HCT116 (cell line): Measurements from ENCODE around the gene ARSG. TPM values are rescaled to one million over a fixed set of nuclear protein-coding genes. Genes with fewer than 3 reads are reported as not detected.
A peak's percentile ranks its signal among the peaks of the same experiment; 100 is the strongest.

Experiments used
- ATAC-seq: fragments of 200-7000 bp; cut with Tn5 transposase; 2 replicates; pipeline ENCODE4 v1.9.1; 2020; ENCODE audit warnings: mild to moderate bottlenecking, moderate library complexity
- BruUV-seq: library from RNA; stranded (reverse); fragments of 400-500 nt; replicated peaks from 2 replicates; lab custom pipeline; 2021; lab: Mats Ljungman, UMichigan
- CTCF ChIA-PET: fragments of 300-600 bp; sonication (Branson Sonifier 250); formaldehyde crosslinking; loops from one replicate; lab custom pipeline; 2021; ENCODE audit warnings: antibody characterized with exemption; lab: Charles Lee
- POLR2A ChIA-PET: fragments of 300-600, 350-600 bp; sonication (Branson Sonifier 250); formaldehyde crosslinking; loops from one replicate; lab custom pipeline; 2021; ENCODE audit warnings: antibody characterized with exemption; lab: Charles Lee
- RAD21 ChIA-PET, 2 experiments: fragments of 300-600 bp; sonication (Branson Sonifier 250); formaldehyde crosslinking; loops; one replicate each; lab custom pipeline; 2023; ENCODE audit warnings: low total read pairs in 2 of 2; ENCODE audit not compliant: uncharacterized antibody in 2 of 2, unreplicated experiment in 2 of 2, low non-redundant PET in 1 of 2; lab: Charles Lee
- DNase-seq: peaks from one replicate; pipeline ENCODE4 v3.0.0-alpha.2; 2010; ENCODE audit warnings: low read depth, low spot score
- H2AFZ ChIP-seq: fragments of 200-600 bp; shearing (Covaris generic), sonication (generic); 2 replicates; pipeline ENCODE4 v1.6.1; 2017; ENCODE audit warnings: low read depth, mixed run types, mixed read lengths, antibody characterized with exemption, low read length; ENCODE audit not compliant: poor library complexity, severe bottlenecking
- H3K27ac ChIP-seq: 2 replicates; pipeline ENCODE4 v1.5.1; 2012; ENCODE audit warnings: low read depth, low read length
- H3K27me3 ChIP-seq: fragments of 200-600 bp; sonication (generic); 2 replicates; pipeline ENCODE4 v1.6.1; 2016; ENCODE audit warnings: mixed run types, low read length, mixed read lengths; ENCODE audit not compliant: insufficient read depth
- H3K36me3 ChIP-seq, 2 experiments: fragments of 200-500 bp in 1 of 2; fragments of 200-600 bp in 1 of 2; sonication (Bioruptor generic) in 1 of 2; sonication (generic) in 1 of 2; 2 replicates each; pipeline versions ENCODE4 v1.5.1 to v1.6.1; 2014 to 2016; ENCODE audit warnings: low read length in 2 of 2, inconsistent platforms in 1 of 2, mixed read lengths in 1 of 2, mixed run types in 1 of 2; ENCODE audit not compliant: insufficient read depth in 2 of 2, control insufficient read depth in 1 of 2
- H3K4me1 ChIP-seq, 2 experiments: fragments of 200-600 bp in 1 of 2; sonication (generic) in 1 of 2; 2 replicates each; pipeline versions ENCODE4 v1.5.1 to v1.6.1; 2012 to 2017; ENCODE audit warnings: low read length in 2 of 2, inconsistent platforms in 1 of 2, mild to moderate bottlenecking in 1 of 2, mixed read lengths in 1 of 2, mixed run types in 1 of 2, moderate library complexity in 1 of 2; ENCODE audit not compliant: insufficient read depth in 2 of 2, control insufficient read depth in 1 of 2
- H3K4me2 ChIP-seq: fragments of 200-600 bp; sonication (generic); 2 replicates; pipeline ENCODE4 v1.6.1; 2017; ENCODE audit warnings: mixed run types, low read length, mixed read lengths
- H3K4me3 ChIP-seq, 2 experiments: fragments of 200-600 bp in 1 of 2; sonication (generic) in 1 of 2; replicated peaks in 1 of 2; 2 replicates each; pipeline ENCODE4 v1.5.1; 2011 to 2016; ENCODE audit warnings: low read length in 2 of 2, control low read depth in 1 of 2, low read depth in 1 of 2, mild to moderate bottlenecking in 1 of 2, mixed read lengths in 1 of 2, mixed run types in 1 of 2
- H3K79me2 ChIP-seq: fragments of 200-600 bp; sonication (generic); 2 replicates; pipeline ENCODE4 v1.6.1; 2017; ENCODE audit warnings: mild to moderate bottlenecking, mixed run types, low read length, moderate library complexity, mixed read lengths; ENCODE audit not compliant: insufficient read depth
- H3K9ac ChIP-seq: fragments of 200-600 bp; sonication (generic); 2 replicates; pipeline ENCODE4 v1.6.1; 2016; ENCODE audit warnings: low read length, mixed read lengths
- H3K9me2 ChIP-seq: fragments of 200-600 bp; sonication (generic), shearing (Covaris generic); 2 replicates; pipeline ENCODE4 v1.6.1; 2017; ENCODE audit warnings: mixed run types, mild to moderate bottlenecking, moderate library complexity; ENCODE audit not compliant: insufficient read depth
- H3K9me3 ChIP-seq, 2 experiments: fragments of 200-500 bp in 1 of 2; fragments of 200-600 bp in 1 of 2; sonication (Bioruptor generic) in 1 of 2; sonication (generic) in 1 of 2; 2 replicates each; pipeline ENCODE4 v1.6.1; 2014 to 2017; ENCODE audit warnings: low read length in 2 of 2, mixed read lengths in 2 of 2, inconsistent platforms in 1 of 2, low read depth in 1 of 2, mild to moderate bottlenecking in 1 of 2, mixed run types in 1 of 2, moderate library complexity in 1 of 2; ENCODE audit not compliant: control insufficient read depth in 1 of 2, insufficient read depth in 1 of 2
- H4K20me1 ChIP-seq: fragments of 200-600 bp; sonication (generic), shearing (Covaris generic); 2 replicates; pipeline ENCODE4 v1.6.1; 2017; ENCODE audit warnings: mixed run types, mild to moderate bottlenecking, moderate library complexity; ENCODE audit not compliant: insufficient read depth
- CEBPB ChIP-seq: IDR thresholded peaks from 2 replicates; pipeline ENCODE4 v1.6.1; 2012; ENCODE audit warnings: low read depth
- ELF1 ChIP-seq: IDR thresholded peaks from 2 replicates; pipeline ENCODE4 v1.6.1; 2012; ENCODE audit warnings: low read depth, borderline replicate concordance
- EZH2 ChIP-seq: fragments of 200-600 bp; sonication (generic); IDR thresholded peaks from 2 replicates; pipeline ENCODE4 v1.6.1; 2017; ENCODE audit warnings: antibody characterized with exemption, mixed run types
- EZH2phosphoT487 ChIP-seq: fragments of 200-600 bp; IDR thresholded peaks from 2 replicates; pipeline ENCODE4 v1.6.1; 2018; ENCODE audit warnings: antibody characterized with exemption, borderline replicate concordance
- FOSL1 ChIP-seq: IDR thresholded peaks from 2 replicates; pipeline ENCODE4 v1.6.1; 2012; ENCODE audit warnings: low read depth
- JUND ChIP-seq: IDR thresholded peaks from 2 replicates; pipeline ENCODE4 v1.6.1; 2012
- SIN3A ChIP-seq: IDR thresholded peaks from 2 replicates; pipeline ENCODE4 v1.6.1; 2012; ENCODE audit warnings: low read depth
- TCF7L2 ChIP-seq: IDR thresholded peaks from 2 replicates; pipeline ENCODE4 v1.7.0; 2011; ENCODE audit warnings: borderline replicate concordance, inconsistent platforms; ENCODE audit not compliant: insufficient read depth, insufficient read length; ENCODE audit errors: extremely low read depth
- ZNF274 ChIP-seq: fragments of 200-500 bp; sonication (Bioruptor generic); IDR thresholded peaks from 2 replicates; pipeline ENCODE4 v1.6.1; 2014; ENCODE audit warnings: mild to moderate bottlenecking, low read depth, low read length, inconsistent platforms
- intact Hi-C: fragments of 100-400 bp; cut with micrococcal nuclease; formaldehyde crosslinking; loops from 2 replicates; pipeline ENCODE4 v1.10.0; 2022
- total RNA-seq: library from RNA; stranded (reverse); gene quantifications from one replicate; pipeline ENCODE4 v1.2.1, GENCODE V29; 2021; ENCODE audit not compliant: unreplicated experiment
- TF ChIP-seq, protein P1 (sequence below), 3 experiments: fragments of 200-600 bp in 1 of 3; sonication (generic) in 1 of 3; IDR thresholded peaks in 2 of 3; conservative IDR thresholded peaks in 1 of 3; 2 replicates each; pipeline ENCODE4 v1.5.1; 2012 to 2017; ENCODE audit warnings: low read depth in 2 of 3, low read length in 2 of 3, antibody characterized with exemption in 1 of 3, borderline replicate concordance in 1 of 3, control low read depth in 1 of 3, mild to moderate bottlenecking in 1 of 3, mixed read lengths in 1 of 3, mixed run types in 1 of 3, moderate library complexity in 1 of 3; ENCODE audit not compliant: insufficient read depth in 1 of 3
- TF ChIP-seq, protein P2 (sequence below): IDR thresholded peaks from 2 replicates; pipeline ENCODE4 v1.6.1; 2012; ENCODE audit warnings: low read depth

The ARSG gene
- total RNA-seq, 1 experiment from 2014 or later, result 17.1 TPM

DNA sequence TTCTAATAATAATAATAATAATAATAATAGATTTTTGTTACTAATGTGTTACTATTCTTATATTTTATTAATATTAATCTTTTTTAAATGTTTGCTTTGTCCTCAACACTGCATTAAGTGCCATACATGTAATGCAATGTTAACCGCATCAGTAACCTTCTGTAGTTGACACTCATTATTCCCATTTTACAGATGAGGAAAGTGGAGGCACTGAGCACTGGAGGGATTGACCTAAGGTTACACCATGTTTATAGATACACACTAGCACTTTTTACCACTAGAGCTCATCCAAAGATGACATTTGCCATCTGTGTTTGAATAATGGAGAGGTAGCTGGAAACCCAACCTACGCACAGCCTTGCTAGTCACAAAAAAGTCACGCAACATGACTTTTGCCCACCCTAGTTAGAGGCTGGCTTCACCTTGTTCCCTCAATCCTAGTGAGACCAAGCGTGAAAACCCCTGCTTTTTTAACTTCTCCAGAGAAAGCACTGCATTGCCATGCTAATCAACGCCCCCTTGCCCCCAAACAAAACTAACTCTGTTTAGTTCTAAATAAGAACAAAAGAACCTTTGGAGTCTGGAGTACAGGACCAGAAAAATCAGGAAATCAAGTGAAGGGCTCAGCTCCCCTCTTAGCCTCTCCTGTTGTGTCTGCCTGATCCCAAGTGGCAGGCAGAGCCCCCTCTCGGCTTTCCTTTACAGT lies 2.3 kb downstream of the ARSG start:
- H3K79me2 ChIP-seq, result 0 out of 2 replicates have a peak, but pooled peaks cover 12% of the 10 kb centered on the region
- no peak for TF ChIP-seq SIN3A
- H3K9me2 ChIP-seq, result no peaks in the 10 kb centered on the region
- H3K9ac ChIP-seq, result no peak overlapping the region
- H3K4me1 ChIP-seq, result peaks cover 44 to 65% of the 10 kb centered on the region in 2 experiments
- H3K27me3 ChIP-seq, result no peaks in the 10 kb centered on the region
- ChIA-PET POLR2A (interaction anchor here (1.1 kb wide), 1 partner anchor 90 kb away, joined by 4 read pairs; no protein-coding TSS in a partner anchor), CTCF (no interaction called here), RAD21 (no interaction called here)
- no peaks in the 10 kb centered on the region for H3K9me3 ChIP-seq
- no peak overlapping the region for H3K4me3 ChIP-seq
- no TSS peak for BruUV-seq
- intact Hi-C loops, result loop anchor here (2.0 kb wide), 1 partner anchor 87 kb away; no protein-coding TSS in a partner anchor
- H3K27ac ChIP-seq, result no peak overlapping the region; the same call in 1 of the 2 replicates
- H3K36me3 ChIP-seq, result no peaks in the 10 kb centered on the region
- H2AFZ ChIP-seq, result no peak overlapping the region
- H3K4me2 ChIP-seq, result peak overlapping the region; percentile 96; the same call in 1 of the 2 replicates
- DNase-seq (no peak), ATAC-seq (no peak)
- no peaks in the 10 kb centered on the region for H4K20me1 ChIP-seq

DNA sequence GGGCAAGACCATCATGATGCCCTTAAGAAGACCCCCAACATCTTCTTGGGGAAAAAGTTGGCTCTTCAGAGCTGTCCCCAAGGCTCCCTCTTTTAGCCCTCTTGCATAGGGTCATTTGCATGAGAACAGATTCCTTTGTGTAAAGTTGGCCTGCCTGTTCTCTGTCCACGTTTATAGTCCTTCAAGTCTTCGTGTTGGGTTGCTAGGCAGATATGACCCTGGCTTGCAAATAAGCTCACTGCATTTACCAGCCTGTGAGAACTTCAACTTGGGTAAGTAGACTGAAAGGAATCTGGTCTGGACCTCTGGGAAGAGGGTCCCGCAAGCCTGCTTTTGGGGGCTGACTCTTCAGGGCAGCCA lies 2.9 kb downstream of the ARSG start:
- ATAC-seq (no peak), DNase-seq (no peak)
- Histone ChIP-seq H3K27ac (no peak overlapping the region; the same call in 1 of the 2 replicates), H4K20me1 (no peaks in the 10 kb centered on the region), H3K4me2 (no peak overlapping the region), H3K4me1 (peaks cover 39 to 60% of the 10 kb centered on the region in 2 experiments), H2AFZ (no peak overlapping the region), H3K27me3 (no peaks in the 10 kb centered on the region), H3K79me2 (0 out of 2 replicates have a peak, but pooled peaks cover 12% of the 10 kb centered on the region), H3K4me3 (no peak overlapping the region), H3K36me3 (no peaks in the 10 kb centered on the region), H3K9me2 (no peaks in the 10 kb centered on the region), H3K9me3 (no peaks in the 10 kb centered on the region), H3K9ac (no peak overlapping the region)
- RAD21 ChIA-PET, result no interaction called here
- POLR2A ChIA-PET, result interaction anchor here (1.1 kb wide), 1 partner anchor 89 kb away, joined by 4 read pairs; no protein-coding TSS in a partner anchor
- CTCF ChIA-PET, result no interaction called here
- BruUV-seq, result no TSS peak
- intact Hi-C loops, result no loop called here
- TF ChIP-seq EZH2phosphoT487 (no peak), CEBPB (no peak), EZH2 (no peak), TCF7L2 (no peak), JUND (no peak), ZNF274 (no peak), FOSL1 (no peak), ELF1 (no peak)
- TF ChIP-seq, protein P1, sequence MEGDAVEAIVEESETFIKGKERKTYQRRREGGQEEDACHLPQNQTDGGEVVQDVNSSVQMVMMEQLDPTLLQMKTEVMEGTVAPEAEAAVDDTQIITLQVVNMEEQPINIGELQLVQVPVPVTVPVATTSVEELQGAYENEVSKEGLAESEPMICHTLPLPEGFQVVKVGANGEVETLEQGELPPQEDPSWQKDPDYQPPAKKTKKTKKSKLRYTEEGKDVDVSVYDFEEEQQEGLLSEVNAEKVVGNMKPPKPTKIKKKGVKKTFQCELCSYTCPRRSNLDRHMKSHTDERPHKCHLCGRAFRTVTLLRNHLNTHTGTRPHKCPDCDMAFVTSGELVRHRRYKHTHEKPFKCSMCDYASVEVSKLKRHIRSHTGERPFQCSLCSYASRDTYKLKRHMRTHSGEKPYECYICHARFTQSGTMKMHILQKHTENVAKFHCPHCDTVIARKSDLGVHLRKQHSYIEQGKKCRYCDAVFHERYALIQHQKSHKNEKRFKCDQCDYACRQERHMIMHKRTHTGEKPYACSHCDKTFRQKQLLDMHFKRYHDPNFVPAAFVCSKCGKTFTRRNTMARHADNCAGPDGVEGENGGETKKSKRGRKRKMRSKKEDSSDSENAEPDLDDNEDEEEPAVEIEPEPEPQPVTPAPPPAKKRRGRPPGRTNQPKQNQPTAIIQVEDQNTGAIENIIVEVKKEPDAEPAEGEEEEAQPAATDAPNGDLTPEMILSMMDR (IDR thresholded peaks at IDR 0.05 in 2 of 3, conservative IDR thresholded peaks at IDR 0.05 in 1 of 3; ENCODE audit: borderline replicate concordance in 1 of 3, insufficient read depth in 1 of 3, low read depth in 2 of 3, low read length in 2 of 3), result no peak
- TF ChIP-seq, protein P2, sequence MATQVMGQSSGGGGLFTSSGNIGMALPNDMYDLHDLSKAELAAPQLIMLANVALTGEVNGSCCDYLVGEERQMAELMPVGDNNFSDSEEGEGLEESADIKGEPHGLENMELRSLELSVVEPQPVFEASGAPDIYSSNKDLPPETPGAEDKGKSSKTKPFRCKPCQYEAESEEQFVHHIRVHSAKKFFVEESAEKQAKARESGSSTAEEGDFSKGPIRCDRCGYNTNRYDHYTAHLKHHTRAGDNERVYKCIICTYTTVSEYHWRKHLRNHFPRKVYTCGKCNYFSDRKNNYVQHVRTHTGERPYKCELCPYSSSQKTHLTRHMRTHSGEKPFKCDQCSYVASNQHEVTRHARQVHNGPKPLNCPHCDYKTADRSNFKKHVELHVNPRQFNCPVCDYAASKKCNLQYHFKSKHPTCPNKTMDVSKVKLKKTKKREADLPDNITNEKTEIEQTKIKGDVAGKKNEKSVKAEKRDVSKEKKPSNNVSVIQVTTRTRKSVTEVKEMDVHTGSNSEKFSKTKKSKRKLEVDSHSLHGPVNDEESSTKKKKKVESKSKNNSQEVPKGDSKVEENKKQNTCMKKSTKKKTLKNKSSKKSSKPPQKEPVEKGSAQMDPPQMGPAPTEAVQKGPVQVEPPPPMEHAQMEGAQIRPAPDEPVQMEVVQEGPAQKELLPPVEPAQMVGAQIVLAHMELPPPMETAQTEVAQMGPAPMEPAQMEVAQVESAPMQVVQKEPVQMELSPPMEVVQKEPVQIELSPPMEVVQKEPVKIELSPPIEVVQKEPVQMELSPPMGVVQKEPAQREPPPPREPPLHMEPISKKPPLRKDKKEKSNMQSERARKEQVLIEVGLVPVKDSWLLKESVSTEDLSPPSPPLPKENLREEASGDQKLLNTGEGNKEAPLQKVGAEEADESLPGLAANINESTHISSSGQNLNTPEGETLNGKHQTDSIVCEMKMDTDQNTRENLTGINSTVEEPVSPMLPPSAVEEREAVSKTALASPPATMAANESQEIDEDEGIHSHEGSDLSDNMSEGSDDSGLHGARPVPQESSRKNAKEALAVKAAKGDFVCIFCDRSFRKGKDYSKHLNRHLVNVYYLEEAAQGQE, result no peak
